NCI-H446 (cell line): ENCODE measurements around the gene TBC1D9.

Source experiments
- DNase-seq, 2 experiments: peaks; one replicate each; lab custom pipeline; 2025; lab: John Stamatoyannopoulos, UW

Gene TBC1D9

DNA sequence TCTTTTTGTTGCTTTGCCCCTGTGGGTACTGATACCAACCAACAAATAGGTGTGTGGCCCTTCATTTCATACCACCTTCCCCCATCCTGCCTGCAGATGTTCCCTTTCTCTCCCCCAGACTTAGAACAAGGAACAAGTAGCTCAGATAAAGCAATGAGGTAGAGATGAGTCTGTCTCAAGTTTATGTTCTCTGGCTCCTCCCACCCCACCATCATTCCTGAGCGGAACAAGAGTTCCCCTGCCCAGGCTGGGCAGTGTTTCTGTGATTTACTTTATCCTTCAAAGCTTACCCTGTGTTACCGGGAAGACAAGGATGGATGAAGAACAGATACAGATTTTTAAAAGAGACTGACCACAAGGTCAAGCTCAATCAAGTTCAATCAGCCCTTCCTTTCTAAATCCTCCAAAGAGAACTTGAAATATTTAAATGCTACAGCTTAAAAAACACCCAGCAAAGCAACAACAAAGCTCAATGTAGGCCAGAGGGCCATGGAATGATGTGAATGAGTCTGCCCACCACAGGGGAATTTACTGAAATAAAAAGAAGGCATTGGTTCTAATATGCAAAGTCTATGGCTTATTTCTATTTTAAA lies 107.4 kb downstream of the TBC1D9 start:
- DNase-seq = no peak

DNA sequence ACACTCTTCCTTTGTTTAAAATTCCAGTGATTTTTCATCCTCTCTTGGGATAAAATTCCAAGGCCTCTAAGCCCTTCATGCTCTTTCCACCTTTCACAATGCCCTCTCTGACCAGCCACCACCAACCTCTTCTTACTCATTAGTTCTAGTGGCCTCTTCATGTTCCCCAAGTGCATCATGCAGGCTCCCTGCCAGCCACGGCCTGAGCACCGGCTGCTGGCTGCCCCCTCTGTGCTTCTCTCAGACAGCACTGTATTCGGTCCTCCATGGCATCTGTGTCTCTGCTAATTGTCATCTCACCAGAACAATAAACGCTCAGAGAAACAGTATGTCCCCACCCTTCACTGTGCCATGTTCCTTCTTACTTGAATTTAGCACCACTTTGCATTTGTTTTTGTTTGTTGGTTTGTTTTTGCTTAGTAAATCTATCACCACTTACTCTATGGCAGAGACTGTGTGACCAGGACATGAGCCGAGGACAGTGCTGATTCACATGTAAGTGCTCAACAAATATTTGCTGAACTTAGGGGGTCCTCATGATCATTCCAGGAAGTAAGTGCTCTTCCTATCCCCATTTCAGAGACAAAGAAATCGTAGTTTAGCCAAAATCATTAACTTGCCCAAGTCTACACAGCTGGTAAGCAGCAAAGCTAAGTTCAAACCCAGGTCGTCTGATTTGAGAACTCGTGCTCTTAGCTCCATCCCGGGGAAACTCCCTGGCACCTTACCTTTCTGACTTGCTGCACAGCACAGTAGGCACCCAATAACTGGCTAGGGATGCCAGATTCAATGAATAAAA lies 110.4 kb downstream of the TBC1D9 start:
- DNase-seq = no peak

DNA sequence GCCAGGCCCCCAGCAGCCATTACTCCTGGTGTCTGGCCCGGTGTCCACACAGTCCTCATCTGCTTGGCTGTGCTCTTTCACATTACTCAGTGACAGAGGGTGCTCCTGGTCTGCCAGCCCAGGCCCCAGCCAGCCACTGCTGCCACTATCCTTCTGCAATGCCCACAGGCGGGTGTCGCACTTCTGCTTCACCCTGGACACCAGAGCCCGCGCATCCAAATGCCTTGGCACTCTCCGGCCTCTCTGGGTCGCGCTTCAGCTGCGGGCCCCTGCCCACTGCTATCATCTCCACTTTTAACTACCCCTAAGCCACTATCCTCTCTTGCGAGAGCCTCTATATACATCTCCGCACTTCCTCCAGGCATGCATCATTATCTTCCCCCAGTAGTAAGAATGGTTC lies 111.0 kb downstream of the TBC1D9 start:
- no peak for DNase-seq

GRCh38 chr4:140644470-140645185 lies 111.6 kb downstream of the TBC1D9 start:
- DNase-seq = no peak

DNA sequence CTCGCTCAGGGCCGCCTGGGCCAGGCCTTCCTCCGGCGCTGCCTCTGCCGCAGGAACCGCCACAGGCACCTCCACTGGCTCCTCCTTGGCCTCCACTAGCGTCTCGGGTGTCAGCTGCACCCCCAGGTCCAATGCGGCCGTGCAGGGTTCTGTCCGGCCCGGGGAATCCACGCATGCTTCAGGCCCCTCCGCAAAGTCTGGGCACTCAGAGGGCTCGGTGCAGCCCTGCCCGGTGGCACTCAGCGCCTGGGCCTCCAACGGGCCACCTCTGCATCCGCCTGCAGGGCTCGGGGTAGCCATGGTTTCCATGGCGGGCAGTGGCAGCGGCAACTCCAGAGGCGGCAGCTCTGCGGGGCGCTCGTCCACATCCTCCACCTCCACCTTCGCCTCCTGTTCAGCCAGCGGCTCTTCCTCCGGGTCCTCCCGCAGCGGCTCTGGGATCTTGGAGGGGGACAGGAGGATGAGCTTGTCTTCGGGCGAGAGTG lies 112.6 kb downstream of the TBC1D9 start:
- no peak for DNase-seq

- no peak for DNase-seq
These were observed 113.3 kb downstream of the TBC1D9 start for GRCh38 chr4:140642674-140643437.

- DNase-seq = no peak
These were observed 114.3 kb downstream of the TBC1D9 start for GRCh38 chr4:140641789-140642439.

DNA sequence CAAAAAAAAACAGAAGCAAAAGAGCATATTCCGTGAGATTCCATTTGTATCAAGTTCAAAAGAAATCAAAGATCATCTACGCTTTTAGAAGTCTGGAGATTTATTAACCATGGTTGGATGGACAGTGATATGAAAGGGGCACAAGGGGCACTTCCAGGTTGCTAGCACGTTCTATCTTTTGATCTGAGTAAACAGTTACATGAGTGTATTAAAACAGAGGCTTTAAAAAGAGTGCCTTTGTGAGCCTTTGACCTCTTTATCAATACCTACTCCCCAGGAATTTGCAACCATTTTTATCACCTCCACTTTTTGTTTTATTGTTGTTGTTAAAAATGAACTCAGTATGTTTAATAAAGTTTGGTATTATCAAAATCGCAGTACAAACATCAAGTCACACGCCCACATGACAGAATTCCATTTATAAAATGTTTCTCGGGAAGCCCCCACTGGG lies 115.1 kb downstream of the TBC1D9 start:
- DNase-seq = no peak

DNA sequence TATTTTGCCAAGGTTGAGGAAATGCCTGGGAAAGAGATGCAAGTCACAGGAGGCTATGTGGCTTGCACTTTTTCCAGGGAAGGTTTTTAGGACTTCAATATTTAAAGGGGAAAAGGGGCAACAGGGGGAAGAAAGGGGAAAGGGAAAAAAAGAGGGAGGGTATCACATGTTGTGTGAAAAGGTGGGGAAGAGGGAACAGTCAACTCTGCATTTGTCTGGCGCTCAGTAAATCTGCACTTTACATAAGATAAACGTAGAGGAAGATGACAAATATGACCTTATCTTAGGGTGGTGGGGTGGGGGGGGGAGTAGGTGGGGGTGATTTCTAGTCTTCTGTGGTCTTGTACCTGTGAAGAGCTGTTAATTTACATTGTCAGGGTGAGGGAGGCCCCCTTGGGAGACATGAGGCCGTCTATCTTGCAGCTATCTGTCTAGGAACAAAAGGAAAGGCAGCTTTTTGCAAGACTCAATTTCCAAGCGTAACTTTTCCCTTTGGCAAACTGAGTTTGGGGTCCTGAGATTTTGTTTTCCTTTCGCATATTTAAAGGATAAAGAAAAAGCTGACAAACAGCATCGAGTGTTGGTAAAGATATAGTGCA lies 115.9 kb downstream of the TBC1D9 start:
- DNase-seq = no peak

DNA sequence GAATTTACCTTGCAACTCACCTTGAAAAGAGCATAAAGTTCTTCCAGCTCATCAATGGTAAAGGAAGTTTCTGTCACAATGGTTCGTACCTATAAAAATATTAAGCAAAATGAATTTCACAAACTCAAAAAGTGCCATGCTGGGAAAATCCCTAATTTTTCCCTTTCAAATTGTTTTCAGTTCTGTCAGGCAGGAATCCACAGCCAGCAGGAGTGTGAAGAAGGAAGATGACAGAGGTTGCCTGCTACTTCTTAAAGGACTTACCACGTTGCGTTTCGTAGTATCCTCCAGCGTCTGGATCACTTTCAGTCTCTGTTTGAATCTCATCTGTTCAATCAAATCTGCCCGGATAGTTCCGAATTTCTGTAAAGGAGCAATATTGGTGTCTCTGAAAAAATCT lies 117.1 kb downstream of the TBC1D9 start:
- no peak for DNase-seq

DNA sequence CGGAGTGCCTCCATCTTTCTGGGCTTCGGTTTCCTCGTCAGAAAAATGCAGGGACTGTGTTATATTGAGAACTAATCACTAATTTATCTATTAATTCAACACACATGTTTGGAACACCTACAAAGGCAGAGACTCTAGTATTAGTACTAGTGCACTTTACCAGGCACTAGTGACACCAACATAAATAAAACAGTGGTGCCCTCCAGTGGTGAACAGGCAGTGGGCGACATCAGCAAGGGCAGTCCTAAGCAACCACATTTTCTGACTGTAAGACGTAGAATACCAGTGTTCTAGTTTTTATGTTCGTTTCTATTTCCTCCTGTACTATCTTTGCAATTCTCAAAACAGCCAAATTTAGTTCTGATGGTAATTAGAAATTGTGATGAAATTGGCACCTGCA lies 118.3 kb downstream of the TBC1D9 start:
- DNase-seq = peak in 1 of 2 experiments; percentile 6

- DNase-seq = no peak
These were observed 120.6 kb downstream of the TBC1D9 start for GRCh38 chr4:140635606-140636005.

DNA sequence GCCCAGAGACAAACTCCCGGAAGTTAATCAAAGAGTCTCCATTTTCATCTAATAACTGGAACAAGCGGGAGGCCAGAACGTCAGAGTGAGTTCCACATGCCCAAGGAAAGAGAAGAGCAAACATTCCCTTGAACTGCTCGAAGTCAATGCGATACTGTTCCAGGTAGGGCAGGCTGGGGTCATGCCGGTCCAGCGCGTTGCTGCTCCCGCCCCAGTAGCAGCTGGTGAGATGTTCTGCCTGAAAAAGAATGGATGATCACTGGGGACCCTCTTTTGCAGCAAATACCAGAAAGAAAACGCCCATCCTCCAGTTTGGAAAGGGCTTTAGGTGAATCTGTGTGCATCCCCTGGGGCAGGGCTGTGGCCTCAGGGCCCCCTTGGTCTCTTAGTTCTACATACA lies 122.2 kb downstream of the TBC1D9 start:
- no peak for DNase-seq

- no peak for DNase-seq
These were observed 123.1 kb downstream of the TBC1D9 start for GRCh38 chr4:140633124-140633523.

DNA sequence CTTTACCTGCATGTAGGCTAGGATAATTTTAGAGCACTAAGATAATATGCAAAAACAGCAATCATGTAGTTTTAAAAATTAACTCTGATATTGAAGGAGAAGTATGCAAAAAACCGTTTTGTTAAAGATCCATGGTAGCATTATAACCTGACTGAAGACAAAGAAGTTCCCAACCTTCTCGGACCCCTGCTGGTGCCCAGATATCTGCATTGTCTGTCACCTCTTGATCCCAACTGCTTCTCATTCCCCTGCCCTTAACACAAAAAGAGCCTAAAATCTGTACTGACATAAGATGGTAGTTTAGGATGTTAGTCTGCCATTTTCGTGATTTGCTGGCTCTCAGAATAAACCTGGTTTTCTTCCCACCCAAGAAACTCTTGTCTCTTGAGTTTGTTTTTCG lies 125.9 kb downstream of the TBC1D9 start:
- no peak for DNase-seq

DNA sequence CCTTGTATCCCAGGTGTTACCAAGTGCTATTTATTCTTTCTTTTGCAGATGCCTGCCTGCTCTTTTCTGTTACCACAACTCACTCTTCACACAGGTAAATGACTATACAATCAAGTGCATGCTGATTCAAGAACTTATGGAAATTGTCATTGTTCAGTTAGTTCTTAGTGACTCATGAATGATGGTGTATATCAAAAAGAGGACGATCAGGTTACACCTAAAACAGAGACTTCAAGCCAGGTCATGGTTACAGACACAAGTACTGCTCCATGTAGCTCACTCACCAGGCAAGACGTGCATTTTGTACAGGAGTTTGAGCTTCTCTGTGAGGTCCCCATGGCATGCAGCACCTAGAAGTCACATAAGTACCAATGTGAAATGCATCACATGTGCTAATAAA lies 128.2 kb downstream of the TBC1D9 start:
- no peak for DNase-seq

DNA sequence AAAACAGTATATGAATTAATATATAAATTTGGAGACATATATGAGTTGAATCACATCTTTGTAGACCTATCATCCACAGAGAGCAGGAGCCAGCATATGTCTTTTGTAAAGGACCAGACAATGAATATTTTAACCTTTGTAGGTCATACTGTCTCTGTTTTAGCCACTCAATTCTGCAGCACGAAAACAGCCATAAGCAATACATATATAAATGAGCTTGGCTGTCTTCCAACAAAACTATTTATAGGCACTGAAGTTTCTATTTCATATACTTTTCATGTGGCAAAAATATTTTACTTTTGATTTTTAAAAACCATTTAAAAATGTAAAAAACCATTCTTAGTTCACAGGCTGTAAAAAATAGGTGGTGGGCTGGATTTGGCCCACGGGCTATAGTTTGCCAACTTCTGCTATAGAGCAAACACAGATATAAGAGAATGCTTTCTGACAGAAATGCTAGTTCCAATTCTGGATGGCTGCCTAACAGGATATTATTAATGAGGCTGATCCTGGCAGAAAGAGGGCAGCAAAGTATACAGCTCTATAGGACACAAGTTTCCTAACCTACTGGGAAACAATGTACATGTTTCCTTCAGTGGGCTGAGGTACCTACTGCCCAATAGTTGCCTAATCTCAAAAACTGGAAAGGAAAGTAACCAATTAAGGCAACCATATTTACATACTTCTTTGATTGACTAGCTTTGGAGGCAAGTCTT lies 129.4 kb downstream of the TBC1D9 start:
- DNase-seq = peak in 1 of 2 experiments; percentile 36

DNA sequence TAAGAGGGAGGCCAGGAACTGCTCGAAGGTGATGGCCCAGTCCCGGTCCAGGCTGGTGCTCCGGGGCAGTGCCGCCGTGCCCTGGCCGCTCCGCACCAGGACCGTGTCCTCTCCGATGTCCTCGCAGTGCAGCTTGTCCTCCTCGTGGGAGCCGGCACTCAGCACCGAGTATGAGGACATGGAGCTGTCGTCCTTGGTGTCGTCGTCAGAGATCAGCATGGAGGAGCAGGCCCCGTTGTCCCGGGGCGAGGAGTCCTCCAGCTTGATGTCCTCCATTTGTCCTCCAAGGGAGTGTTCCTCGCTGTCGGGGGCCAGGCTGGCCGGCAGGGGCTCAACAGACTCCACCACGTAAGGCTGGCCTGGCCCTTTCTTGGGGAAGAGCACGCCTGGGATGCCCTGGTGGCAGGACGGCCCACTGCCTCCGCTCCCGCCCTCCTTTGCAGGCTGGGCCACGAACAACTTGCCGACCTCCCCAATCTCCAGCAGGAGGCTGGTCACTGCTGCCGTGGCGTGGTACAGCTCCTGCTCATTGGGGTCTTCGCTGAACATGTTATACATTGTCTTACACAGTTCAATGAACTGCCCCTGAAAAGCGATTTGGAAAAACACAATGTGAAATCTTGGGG lies 133.7 kb downstream of the TBC1D9 start:
- DNase-seq = no peak

DNA sequence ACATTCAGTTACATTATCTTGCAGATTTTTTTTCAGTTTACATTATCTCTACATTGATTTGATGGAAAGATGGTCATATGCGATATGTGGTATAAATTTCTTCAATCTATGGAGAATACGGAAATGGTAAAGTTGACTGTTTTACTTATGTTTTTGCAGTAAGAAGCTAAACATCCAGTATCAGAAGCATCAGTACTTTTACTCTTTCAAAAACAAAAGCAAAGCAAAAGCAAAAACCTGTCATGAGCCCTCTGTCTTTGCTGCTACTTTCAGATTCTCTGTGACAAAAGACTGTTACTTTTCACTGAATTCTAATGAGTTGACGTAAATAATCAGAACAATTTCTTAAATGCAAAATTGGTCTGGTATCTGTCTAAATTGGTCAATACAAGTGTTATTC lies 135.0 kb downstream of the TBC1D9 start:
- no peak for DNase-seq
